Spinal cord (tissue), 10 donors: ENCODE results near the gene ST7. TPM values are rescaled to one million over a fixed set of nuclear protein-coding genes. Genes with fewer than 3 reads are reported as not detected.

ENCODE experiments used
- DNase-seq, 6 donors: peaks; one replicate each; pipeline versions ENCODE4 v3.0.0 to v3.0.0-alpha.2; 2013 to 2015; ENCODE audit warnings: low spot score in 6 of 6, low read depth in 4 of 6
- H3K27ac ChIP-seq: one replicate; pipeline ENCODE4 v1.5.1; 2013; ENCODE audit warnings: low read depth, low read length, control low read depth
- H3K27me3 ChIP-seq: one replicate; pipeline ENCODE4 v1.6.1; 2013; ENCODE audit warnings: low read length; ENCODE audit not compliant: control insufficient read depth, insufficient read depth
- H3K36me3 ChIP-seq: one replicate; pipeline ENCODE4 v1.6.1; 2013; ENCODE audit warnings: low read length; ENCODE audit not compliant: control insufficient read depth, insufficient read depth
- H3K4me1 ChIP-seq: one replicate; pipeline ENCODE4 v1.6.1; 2013; ENCODE audit warnings: low read length; ENCODE audit not compliant: control insufficient read depth, insufficient read depth
- H3K4me3 ChIP-seq: one replicate; pipeline ENCODE4 v1.5.1; 2013; ENCODE audit warnings: low read depth, low read length, control low read depth
- H3K9me3 ChIP-seq: one replicate; pipeline ENCODE4 v1.6.1; 2013; ENCODE audit warnings: low read length; ENCODE audit not compliant: control insufficient read depth, insufficient read depth
- WGBS: methylation state at CpG from one replicate; pipeline ENCODE4 v1.1.5; 2013; ENCODE audit warnings: missing lambda C conversion rate; ENCODE audit not compliant: insufficient coverage; 5-methylcytosine and 5-hydroxymethylcytosine counted together
- polyA plus RNA-seq, 2 donors: library from polyadenylated mRNA; unstranded; fragments of 120-200 nt; gene quantifications; one replicate each; pipeline ENCODE4 v1.2.1, GENCODE V29; 2013; ENCODE audit not compliant: insufficient read length in 2 of 2
- total RNA-seq, 2 donors: library from RNA; depleted of rRNA in 1 of 2; stranded (reverse); fragments of 120-200 nt in 1 of 2; fragments of >200 nt in 1 of 2; gene quantifications; one replicate each; pipeline versions ENCODE4 v1.2.3 to v1.2.4, GENCODE V29; 2013 to 2014
- donor health status: healthy.

The ST7 gene
- total and polyA plus RNA-seq, 4 donors = 27.0 to 35.7 (median 31.8) TPM

- Histone ChIP-seq H3K27ac (no peak overlapping the region), H3K27me3 (no peaks in the 10 kb centered on the region), H3K4me3 (no peak overlapping the region), H3K4me1 (peaks cover 3% of the 10 kb centered on the region), H3K9me3 (peaks cover 6% of the 10 kb centered on the region), H3K36me3 (no peaks in the 10 kb centered on the region)
- WGBS = no CpG with 5 or more reads among the region's 1 CpG
- DNase-seq = no peak
Observed at GRCh38 chr7:117032810-117033209, 79.5 kb downstream of the ST7 start.

GRCh38 chr7:117034851-117035464 lies 81.7 kb downstream of the ST7 start:
- H3K4me1 ChIP-seq = peaks cover 3% of the 10 kb centered on the region
- peaks cover 6% of the 10 kb centered on the region for H3K9me3 ChIP-seq
- no CpG with 5 or more reads among the region's 3 CpGs for WGBS
- H3K27ac ChIP-seq = no peak overlapping the region
- H3K4me3 ChIP-seq = no peak overlapping the region
- no peak for DNase-seq
- H3K36me3 ChIP-seq = no peaks in the 10 kb centered on the region
- no peaks in the 10 kb centered on the region for H3K27me3 ChIP-seq

GRCh38 chr7:117035465-117035862 lies 82.2 kb downstream of the ST7 start:
- no CpG with 5 or more reads among the region's 1 CpG for WGBS
- H3K27ac ChIP-seq = no peak overlapping the region

GRCh38 chr7:117036053-117036669 lies 82.9 kb downstream of the ST7 start:
- H3K4me3 ChIP-seq = no peak overlapping the region
- no peak for DNase-seq
- no peak overlapping the region for H3K27ac ChIP-seq
- 69% methylated on average over 2 of the region's 4 CpGs for WGBS
- H3K27me3 ChIP-seq = no peaks in the 10 kb centered on the region
- H3K36me3 ChIP-seq = no peaks in the 10 kb centered on the region
- peaks cover 3% of the 10 kb centered on the region for H3K4me1 ChIP-seq
- H3K9me3 ChIP-seq = peaks cover 1% of the 10 kb centered on the region

More at GRCh38 chr7:117035465-117035862, 82.2 kb downstream of the ST7 start:
- H3K36me3 ChIP-seq = no peaks in the 10 kb centered on the region
- H3K4me1 ChIP-seq = peaks cover 3% of the 10 kb centered on the region
- peaks cover 6% of the 10 kb centered on the region for H3K9me3 ChIP-seq
- H3K4me3 ChIP-seq = no peak overlapping the region
- no peak for DNase-seq
- no peaks in the 10 kb centered on the region for H3K27me3 ChIP-seq

DNA sequence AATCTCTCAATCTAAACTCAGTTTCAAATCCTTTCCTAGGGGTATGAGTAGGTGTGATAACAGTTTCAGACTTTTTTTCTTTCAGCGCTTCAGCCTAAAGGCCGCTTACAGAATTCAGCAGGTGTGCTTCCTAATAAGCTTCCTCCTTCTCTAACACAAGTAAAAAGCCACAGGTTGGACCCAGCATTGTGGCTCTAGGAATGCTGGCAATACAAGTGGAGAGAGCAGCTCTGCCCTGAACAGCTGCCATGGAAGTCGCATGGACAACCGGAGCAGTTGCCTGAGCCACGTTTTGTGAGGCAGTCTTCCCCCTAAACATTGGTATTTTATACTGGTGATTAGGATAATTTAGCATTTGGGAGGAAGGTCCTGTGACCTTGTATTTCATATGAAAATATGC lies 83.5 kb downstream of the ST7 start:
- peak in 1 of 6 donors; percentile 16 for DNase-seq
- WGBS = 93% methylated on average over 2 of the region's 5 CpGs
- no peak overlapping the region for H3K27ac ChIP-seq

GRCh38 chr7:117038408-117038807 lies 85.1 kb downstream of the ST7 start:
- no peaks in the 10 kb centered on the region for H3K9me3 ChIP-seq

More for the DNA sequence above, 83.5 kb downstream of the ST7 start:
- no peaks in the 10 kb centered on the region for H3K9me3 ChIP-seq
- no peaks in the 10 kb centered on the region for H3K27me3 ChIP-seq
- H3K4me3 ChIP-seq = no peak overlapping the region
- no peaks in the 10 kb centered on the region for H3K36me3 ChIP-seq
- H3K4me1 ChIP-seq = peaks cover 3% of the 10 kb centered on the region

GRCh38 chr7:117041007-117041406 lies 87.7 kb downstream of the ST7 start:
- Histone ChIP-seq H3K4me3 (no peak overlapping the region), H3K27me3 (no peaks in the 10 kb centered on the region), H3K9me3 (no peaks in the 10 kb centered on the region), H3K27ac (no peak overlapping the region), H3K36me3 (no peaks in the 10 kb centered on the region), H3K4me1 (peaks cover 3% of the 10 kb centered on the region)
- DNase-seq = no peak
- 100% methylated on average over 1 of the region's 2 CpGs for WGBS

More at GRCh38 chr7:117038408-117038807, 85.1 kb downstream of the ST7 start:
- no peaks in the 10 kb centered on the region for H3K27me3 ChIP-seq
- no peaks in the 10 kb centered on the region for H3K36me3 ChIP-seq
- no peak overlapping the region for H3K4me3 ChIP-seq
- H3K4me1 ChIP-seq = peaks cover 3% of the 10 kb centered on the region
- no CpG with 5 or more reads among the region's 2 CpGs for WGBS
- no peak overlapping the region for H3K27ac ChIP-seq
- DNase-seq = no peak

DNA sequence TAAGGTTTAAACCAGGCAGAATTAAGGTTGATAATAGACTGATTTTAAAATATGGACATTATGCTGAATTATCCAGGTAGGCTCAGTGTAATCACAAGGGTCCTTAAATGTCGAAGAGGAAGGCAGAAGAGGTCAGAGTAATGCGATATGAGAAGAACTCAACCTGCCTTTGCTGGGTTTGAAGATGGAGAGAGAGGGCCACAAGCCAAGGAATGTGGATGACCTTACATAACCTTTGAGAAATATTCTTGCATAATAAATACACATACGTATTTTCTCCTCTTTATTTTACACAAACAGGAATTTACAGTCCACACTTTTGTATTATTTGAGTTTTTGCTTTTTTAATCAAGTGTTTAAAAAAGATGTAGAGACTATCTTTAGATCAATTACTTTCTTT lies 88.5 kb downstream of the ST7 start:
- WGBS = 100% methylated on average over 1 of the region's 3 CpGs
- Histone ChIP-seq H3K9me3 (no peaks in the 10 kb centered on the region), H3K4me1 (peaks cover 2% of the 10 kb centered on the region), H3K27me3 (no peaks in the 10 kb centered on the region), H3K36me3 (no peaks in the 10 kb centered on the region), H3K4me3 (no peak overlapping the region), H3K27ac (no peak overlapping the region)
- no peak for DNase-seq

- Histone ChIP-seq H3K4me3 (no peak overlapping the region), H3K9me3 (no peaks in the 10 kb centered on the region), H3K4me1 (no peaks in the 10 kb centered on the region), H3K27ac (no peak overlapping the region), H3K27me3 (no peaks in the 10 kb centered on the region), H3K36me3 (no peaks in the 10 kb centered on the region)
- no CpG with 5 or more reads among the region's 2 CpGs for WGBS
- DNase-seq = peak in 1 of 6 donors; percentile 25
Observed at GRCh38 chr7:117043108-117043825, 90.0 kb downstream of the ST7 start.
